ENCODE measurements around the gene EYS.
"Not testable (repeated sequence)": the region's sequence is repeated elsewhere in the genome, so short reads cannot be mapped to it uniquely, and the experiment has no call there.

The EYS gene

GRCh38 chr6:65350530-65350929, 356.5 kb downstream of the EYS start:
- H3K4me1 ChIP-seq (ENCODE audit: insufficient read depth, poor library complexity, severe bottlenecking) = no peaks in the 10 kb centered on the region
- DNase-seq (ENCODE audit: low spot score) (no peak), ATAC-seq (ENCODE audit: low read depth) (no peak)
- H3K36me3 ChIP-seq (ENCODE audit: low read depth) = no peaks in the 10 kb centered on the region
- no peak overlapping the region for H3K4me3 ChIP-seq (ENCODE audit: severe bottlenecking)
- H3K9me3 ChIP-seq (ENCODE audit: severe bottlenecking) = no peaks in the 10 kb centered on the region
- no peak overlapping the region for H3K27ac ChIP-seq (ENCODE audit: poor library complexity, severe bottlenecking)
- no peaks in the 10 kb centered on the region for H3K27me3 ChIP-seq (ENCODE audit: insufficient read depth, poor library complexity, severe bottlenecking)
- no peak for TF ChIP-seq CTCF (IDR thresholded peaks at IDR 0.05; ENCODE audit: poor library complexity, severe bottlenecking)

GRCh38 chr6:65302655-65303054, 404.4 kb downstream of the EYS start:
- H3K36me3 ChIP-seq (ENCODE audit: low read depth); H3K4me3 ChIP-seq (ENCODE audit: severe bottlenecking); ATAC-seq (ENCODE audit: low read depth): not testable (repeated sequence)

GRCh38 chr6:65299236-65299635, 407.8 kb downstream of the EYS start:
- H3K27ac ChIP-seq (ENCODE audit: poor library complexity, severe bottlenecking) = no peak overlapping the region
- no peaks in the 10 kb centered on the region for H3K9me3 ChIP-seq (ENCODE audit: severe bottlenecking)
- H3K4me1 ChIP-seq (ENCODE audit: insufficient read depth, poor library complexity, severe bottlenecking) = no peaks in the 10 kb centered on the region
- no peaks in the 10 kb centered on the region for H3K36me3 ChIP-seq (ENCODE audit: low read depth)
- H3K4me3 ChIP-seq (ENCODE audit: severe bottlenecking) = no peak overlapping the region
- no peak for DNase-seq (ENCODE audit: low spot score)
- no peak for ATAC-seq (ENCODE audit: low read depth)
- TF ChIP-seq CTCF (IDR thresholded peaks at IDR 0.05; ENCODE audit: poor library complexity, severe bottlenecking) = no peak
- no peaks in the 10 kb centered on the region for H3K27me3 ChIP-seq (ENCODE audit: insufficient read depth, poor library complexity, severe bottlenecking)

More at GRCh38 chr6:65302655-65303054, 404.4 kb downstream of the EYS start:
- not testable (repeated sequence) for DNase-seq (ENCODE audit: low spot score); H3K9me3 ChIP-seq (ENCODE audit: severe bottlenecking); H3K27me3 ChIP-seq (ENCODE audit: insufficient read depth, poor library complexity, severe bottlenecking); H3K4me1 ChIP-seq (ENCODE audit: insufficient read depth, poor library complexity, severe bottlenecking); H3K27ac ChIP-seq (ENCODE audit: poor library complexity, severe bottlenecking)

- Histone ChIP-seq H3K36me3 (ENCODE audit: low read depth) (no peaks in the 10 kb centered on the region), H3K4me3 (ENCODE audit: severe bottlenecking) (no peak overlapping the region), H3K9me3 (ENCODE audit: severe bottlenecking) (no peaks in the 10 kb centered on the region), H3K27me3 (ENCODE audit: insufficient read depth, poor library complexity, severe bottlenecking) (no peaks in the 10 kb centered on the region), H3K4me1 (ENCODE audit: insufficient read depth, poor library complexity, severe bottlenecking) (no peaks in the 10 kb centered on the region), H3K27ac (ENCODE audit: poor library complexity, severe bottlenecking) (no peak overlapping the region)
- no peak for DNase-seq (ENCODE audit: low spot score)
- TF ChIP-seq CTCF (IDR thresholded peaks at IDR 0.05; ENCODE audit: poor library complexity, severe bottlenecking) = no peak
- no peak for ATAC-seq (ENCODE audit: low read depth)
These were observed 411.2 kb downstream of the EYS start for GRCh38 chr6:65295812-65296211.

- no peak for TF ChIP-seq CTCF (IDR thresholded peaks at IDR 0.05; ENCODE audit: poor library complexity, severe bottlenecking)
- Histone ChIP-seq H3K36me3 (ENCODE audit: low read depth) (no peaks in the 10 kb centered on the region), H3K27me3 (ENCODE audit: insufficient read depth, poor library complexity, severe bottlenecking) (peaks cover 5% of the 10 kb centered on the region), H3K9me3 (ENCODE audit: severe bottlenecking) (no peaks in the 10 kb centered on the region), H3K4me3 (ENCODE audit: severe bottlenecking) (no peak overlapping the region), H3K27ac (ENCODE audit: poor library complexity, severe bottlenecking) (no peak overlapping the region), H3K4me1 (ENCODE audit: insufficient read depth, poor library complexity, severe bottlenecking) (no peaks in the 10 kb centered on the region)
- ATAC-seq (ENCODE audit: low read depth) (0 out of 3 replicates have a peak, but pooled peaks have one; percentile 29), DNase-seq (ENCODE audit: low spot score) (no peak)
These were observed 417.5 kb downstream of the EYS start for GRCh38 chr6:65289491-65289890.

Measured in RWPE2 (cell line).